COLO668 (cell line): Measurements from ENCODE around the gene EEF1A2.

ENCODE experiments used
- DNase-seq: peaks from one replicate; lab custom pipeline; 2025; ENCODE audit not compliant: unreplicated experiment; lab: John Stamatoyannopoulos, UW

Gene EEF1A2

DNA sequence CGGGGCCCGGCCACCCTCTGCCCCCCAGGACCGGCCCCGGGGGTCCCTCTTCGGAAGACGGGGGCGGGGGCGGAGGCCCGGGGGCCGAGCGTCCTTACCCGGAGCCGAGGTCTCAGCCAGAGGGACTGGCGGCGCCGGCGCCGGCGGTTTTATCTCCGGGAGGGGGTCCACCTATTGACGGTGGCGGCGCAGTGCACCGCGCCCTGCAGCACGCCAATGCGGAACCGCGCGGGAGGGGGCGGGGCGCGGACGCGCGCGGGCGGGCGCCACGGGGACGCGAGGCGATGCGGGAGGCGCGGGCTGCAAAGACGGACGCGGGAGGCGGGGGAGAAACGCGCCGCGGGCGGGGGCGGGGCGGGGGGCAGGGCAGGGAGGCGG, at the start of gene EEF1A2:
Gene EEF1A2 (minus strand): TSS at position 124 of the 378 bp plus-strand sequence. CDS start 1,320 bp downstream, outside the sequence.
- peak; percentile 71 for DNase-seq

DNA sequence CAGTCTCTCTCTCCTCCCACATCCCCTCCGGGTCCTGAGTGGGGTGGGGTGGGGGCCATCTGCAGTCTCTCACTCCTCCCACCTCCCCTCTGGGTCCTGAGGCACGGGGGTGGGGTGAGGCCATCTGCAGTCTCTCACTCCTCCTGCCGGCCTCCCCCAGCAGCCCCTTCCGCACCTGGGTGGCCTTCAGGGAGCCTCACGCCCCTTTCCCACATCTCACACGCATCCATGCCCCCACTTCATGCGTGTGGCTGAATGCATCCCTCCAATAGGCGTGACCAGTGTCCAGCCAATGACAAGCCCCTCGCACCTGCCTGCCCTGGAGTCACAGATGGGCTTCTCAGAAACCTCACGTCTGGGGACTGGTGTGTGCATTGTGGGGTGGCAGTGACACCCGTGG, 49.7 kb upstream of the EEF1A2 start:
- no peak for DNase-seq

DNA sequence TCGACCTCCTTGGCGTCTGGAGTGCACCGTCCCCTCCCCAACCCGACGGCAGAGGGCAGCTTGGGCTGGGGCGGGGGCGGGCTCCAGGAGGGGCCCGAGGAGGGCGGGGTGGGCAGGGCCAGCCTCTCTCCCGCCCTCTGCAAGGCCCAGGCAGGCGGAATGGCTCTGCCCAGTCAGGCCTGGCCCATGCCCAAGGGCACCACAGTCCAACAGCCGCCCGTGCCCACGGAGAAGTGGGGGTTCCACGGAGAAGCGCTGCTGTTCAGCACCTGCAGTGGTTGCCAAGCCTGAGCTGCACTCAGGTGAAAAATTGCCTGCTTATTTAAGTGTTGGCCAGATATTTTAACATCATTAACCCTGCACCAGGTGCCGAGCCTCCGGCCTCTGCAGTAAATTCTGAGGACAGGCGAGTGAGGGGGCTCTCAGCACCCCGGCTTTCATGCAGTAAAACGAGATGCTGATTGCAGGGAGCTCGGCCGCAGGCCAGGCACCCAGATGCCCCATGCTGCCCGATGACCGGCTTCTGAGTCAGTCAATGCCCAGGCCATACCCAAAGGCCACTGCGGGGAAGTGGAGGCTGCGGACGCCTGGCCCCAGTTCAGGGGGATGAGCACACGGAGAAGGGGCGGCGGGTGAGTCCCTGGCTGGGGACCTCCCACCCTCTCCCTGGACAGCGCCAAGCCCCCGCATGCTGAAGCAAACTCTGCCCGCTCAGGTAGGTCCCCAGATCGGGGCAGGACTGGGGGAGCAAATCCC, 49.0 kb upstream of the EEF1A2 start, which contains the start of gene SRMS:
Gene SRMS (minus strand): TSS at position 25 of the 756 bp plus-strand sequence. CDS start 286 bp downstream, outside the sequence.
- DNase-seq: no peak

DNA sequence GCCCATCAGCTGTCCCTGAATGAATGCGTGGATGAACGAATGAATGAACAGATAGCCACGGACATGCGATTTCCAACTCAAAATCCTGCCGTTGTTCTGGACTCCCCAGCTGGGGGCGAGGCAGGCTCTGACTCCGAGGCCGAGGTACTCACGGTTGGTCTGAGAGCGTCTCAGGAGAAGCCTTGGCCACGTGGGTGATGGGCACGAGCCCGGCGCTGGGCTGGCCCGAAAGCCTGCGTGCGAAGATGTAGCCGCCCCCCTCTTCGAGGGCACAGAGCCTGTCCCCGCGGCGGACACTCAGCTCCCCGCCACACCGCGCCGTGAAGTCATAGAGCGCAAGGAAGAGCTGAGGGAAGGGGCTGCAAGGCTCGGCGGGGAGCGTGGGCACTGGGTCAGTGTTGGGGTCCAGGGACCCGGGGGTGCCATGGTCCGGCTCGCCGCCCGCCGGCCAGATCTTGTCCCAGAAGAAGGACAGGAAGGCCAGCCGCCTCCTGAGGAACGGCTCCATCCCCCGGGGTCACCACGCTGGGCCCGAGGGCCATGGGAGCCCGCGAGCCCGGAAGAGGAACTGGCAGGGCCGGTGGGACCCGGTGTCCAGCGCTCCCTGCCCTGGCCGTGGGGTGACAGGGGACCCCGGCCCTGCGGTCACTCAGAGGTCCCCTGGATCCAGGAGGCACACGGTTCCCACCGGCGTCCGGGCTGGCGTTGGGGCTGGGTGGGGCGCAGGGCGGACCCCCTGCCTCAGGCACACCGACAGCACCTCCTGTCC, 48.3 kb upstream of the EEF1A2 start:
- no peak for DNase-seq

DNA sequence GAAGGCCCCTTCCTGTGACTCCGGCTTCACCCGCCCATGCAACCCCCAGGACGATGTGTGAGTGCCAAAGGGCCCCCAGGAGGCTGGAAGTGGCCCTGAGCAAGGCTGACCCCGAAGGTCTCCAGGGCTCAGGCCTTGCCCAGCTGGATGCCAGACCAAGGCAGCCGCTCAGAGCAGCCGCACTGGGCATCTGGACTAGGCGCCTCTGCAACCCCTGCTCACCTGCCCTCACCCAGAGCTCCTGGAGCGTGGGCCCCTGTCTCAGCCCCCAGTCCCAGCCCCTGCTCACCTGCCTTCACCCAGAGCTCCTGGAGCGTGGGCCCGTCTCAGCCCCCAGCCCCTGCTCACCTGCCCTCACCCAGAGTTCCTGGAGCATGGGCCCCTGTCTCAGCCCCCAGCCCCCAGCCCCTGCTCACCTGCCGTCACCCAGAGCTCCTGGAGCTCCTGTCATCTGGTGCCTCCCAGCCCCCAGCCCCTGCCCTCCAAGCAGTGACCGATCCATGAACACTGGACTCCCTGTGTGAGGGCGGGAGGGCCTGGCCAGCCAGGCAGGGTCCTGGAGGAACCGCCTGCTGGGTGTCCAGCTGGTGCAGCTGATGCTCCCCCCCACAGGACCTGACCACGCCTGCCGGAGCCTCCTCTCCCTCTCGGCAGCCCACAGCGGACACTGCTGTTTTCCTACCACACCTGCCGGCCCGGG, 47.5 kb upstream of the EEF1A2 start:
- peak; percentile 38 for DNase-seq

DNA sequence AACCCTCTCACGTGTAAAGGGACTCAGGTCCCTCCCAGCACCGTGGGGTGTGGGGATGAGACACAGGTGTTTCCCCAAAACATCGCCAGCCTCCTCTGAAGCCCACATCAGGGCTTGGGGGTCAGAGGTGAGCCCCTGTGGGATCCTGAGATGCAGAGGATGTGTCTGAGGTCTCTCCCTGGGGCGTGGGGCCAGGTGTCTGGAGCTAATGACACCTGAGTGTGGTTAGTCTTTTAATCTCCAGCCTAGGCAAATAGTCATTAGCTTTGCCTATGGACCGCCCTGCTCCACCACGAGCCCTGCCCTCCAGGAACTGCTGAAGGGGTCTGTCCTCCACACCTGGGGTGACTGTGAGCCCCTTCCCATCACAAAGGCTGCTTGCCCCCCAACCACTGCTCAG, 46.9 kb upstream of the EEF1A2 start:
- DNase-seq: peak; percentile 54

DNA sequence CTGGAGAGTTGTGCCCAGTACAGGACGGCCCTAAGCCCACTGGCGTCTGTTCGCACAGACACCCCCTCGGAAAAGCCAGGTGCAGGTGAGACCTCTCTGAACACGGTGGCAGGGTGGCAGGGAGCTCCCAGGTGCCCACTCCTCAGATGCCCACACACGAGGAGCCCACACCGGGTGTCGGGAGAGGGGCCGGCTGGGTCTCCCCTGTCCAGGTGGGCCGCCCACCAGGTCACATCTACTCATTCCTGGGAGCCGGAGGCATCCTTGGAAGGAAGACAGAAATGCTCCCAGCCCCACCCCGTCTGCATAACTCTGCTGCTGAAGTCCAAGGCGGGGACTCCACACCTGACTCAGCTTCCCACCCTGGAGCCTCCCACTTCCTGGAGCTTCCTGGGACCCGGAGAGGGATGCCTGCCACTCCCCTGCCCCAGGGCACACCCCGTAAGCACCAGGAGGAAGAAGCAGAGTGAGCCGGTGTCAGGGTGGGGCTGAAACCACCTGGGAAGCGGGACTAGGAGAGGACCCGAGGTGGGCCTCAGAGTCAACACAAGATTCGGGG, 46.2 kb upstream of the EEF1A2 start:
- DNase-seq: peak; percentile 34

DNA sequence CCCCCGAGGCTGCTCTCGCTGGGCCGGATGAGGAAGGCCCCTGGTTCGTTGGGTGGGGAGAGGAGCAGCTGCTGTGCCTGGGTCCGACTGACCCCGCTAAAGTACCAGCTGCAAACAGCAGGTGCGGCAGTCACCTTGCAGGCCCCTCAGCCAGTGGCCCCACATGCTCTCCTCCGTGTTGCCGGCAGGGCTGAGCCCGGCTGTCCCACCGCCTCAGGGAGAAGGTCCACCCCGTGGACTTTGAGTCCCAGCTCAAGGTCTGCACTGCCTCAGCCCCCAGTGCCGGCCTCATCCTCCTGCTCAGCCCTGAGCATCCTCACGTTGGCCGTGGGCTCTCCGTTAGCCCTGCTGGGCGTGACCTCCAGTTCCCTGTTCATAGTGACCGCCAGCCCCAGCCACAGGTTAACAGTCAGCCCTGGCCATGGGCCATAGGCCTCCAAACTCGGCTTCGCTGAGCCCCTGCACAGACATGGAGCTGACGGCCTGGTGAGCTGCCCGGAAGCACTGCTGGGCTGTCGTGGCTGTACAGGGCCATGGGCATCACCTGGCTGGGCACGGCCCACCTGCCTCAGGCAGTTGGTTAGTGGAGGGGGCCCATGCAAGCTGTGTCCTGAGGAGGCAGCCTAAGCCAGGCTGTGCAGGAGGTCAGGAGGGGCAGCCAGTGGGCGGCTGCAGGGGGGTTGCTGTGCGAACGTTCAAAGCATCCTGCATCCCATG, 45.5 kb upstream of the EEF1A2 start:
- peak; percentile 35 for DNase-seq

DNA sequence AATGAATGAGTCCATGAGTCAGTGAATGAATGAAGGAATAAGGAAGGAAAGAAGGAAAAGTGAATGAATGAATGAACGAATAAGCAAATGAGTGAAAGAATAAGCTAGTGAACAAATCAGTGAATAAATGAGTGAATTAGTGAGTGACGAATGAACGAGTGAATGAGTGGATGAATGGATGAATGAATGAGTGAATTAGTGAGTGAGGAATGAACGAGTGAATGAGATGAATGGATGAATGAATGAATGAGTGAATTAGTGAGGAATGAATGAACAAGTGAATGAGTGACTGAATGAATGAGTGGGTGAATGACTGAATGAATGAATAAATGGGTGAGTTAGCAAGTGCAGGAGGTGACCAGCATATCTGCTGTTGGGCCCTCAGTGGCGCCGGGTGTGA, 44.9 kb upstream of the EEF1A2 start:
- DNase-seq: no peak

DNA sequence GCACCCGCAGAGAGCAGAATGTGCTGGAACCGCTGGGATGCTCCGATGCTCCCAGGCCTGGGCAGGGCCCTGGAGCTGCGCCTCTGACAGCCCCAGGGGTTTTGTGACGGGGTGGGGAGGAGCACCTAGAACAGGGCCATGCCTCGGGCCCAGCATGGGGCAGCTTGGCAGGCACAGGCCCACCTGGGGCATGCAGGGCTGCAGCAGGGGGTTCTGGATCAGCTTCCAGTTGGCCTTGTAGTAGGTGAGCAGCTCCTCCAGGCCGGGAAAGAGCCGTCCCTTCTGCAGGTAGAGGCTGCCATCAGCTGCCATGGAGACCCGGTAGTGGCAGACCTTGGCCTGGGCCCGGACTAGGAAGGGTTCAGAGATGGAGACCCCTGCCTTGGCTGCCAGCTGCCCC, 44.2 kb upstream of the EEF1A2 start:
- no peak for DNase-seq

DNA sequence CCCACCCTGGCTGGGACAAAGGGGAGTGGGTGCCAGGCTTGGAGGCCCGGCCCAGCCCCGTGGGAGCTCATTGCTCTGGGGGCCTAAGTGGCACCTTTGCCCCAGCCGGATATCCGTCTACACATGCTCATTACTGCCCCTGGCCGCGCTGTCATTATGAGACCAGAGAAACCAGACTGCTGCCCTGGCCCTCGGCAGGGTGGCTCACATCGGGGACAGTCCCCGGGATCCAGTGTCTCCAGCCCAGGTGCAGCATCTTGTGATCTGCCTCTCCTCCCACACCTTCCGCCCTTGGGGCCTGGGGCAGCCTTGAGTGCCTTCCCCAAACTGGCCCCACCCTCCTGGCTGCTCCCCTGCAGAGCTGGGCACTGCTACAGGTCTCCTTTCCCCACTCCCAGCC, 43.8 kb upstream of the EEF1A2 start:
- DNase-seq: no peak

DNA sequence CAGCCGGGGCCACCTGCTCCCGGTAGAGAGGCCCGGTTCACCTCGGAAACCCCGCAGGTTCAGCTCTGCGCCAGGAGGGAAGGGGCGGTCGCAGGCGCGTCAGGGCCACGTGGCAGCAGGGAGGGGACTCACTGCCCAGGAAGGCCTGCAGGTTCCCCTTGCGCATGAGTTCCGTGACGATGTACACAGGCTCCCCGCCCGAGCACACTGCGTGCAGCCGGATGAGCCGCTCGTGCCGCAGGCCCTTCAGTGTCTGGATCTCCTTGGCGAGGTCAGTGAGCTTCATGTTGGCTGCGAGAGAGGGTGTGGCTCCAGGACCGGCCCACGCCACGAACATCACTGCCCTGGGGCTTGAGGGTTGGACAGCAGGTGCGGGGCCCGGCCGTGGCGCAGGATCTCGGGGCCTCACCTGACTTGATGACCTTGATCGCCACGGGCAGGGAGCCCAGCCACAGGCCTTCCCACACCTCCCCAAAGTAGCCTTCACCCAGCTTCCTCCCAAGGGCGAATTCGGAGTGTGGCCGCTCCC, 43.2 kb upstream of the EEF1A2 start:
- DNase-seq: peak; percentile 69

DNA sequence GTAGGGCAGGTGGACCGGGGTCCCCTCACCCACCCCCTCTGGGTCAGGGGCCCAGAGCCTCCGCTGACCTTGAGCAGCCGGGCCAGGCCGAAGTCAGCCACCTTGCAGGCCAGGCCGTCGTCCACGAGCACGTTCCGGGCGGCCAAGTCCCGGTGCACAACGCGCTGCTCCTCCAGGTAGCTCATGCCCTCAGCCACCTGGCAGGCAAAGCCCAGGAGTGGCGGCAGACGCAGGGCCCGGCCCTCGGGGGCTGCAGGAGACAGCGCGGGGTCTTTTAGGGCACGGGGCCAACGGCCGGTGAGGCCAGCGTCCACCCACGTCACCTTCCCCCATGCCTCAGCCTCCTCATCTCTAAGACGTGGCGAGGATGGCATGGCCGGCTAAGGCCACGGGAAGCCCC, 42.5 kb upstream of the EEF1A2 start:
- DNase-seq: no peak

DNA sequence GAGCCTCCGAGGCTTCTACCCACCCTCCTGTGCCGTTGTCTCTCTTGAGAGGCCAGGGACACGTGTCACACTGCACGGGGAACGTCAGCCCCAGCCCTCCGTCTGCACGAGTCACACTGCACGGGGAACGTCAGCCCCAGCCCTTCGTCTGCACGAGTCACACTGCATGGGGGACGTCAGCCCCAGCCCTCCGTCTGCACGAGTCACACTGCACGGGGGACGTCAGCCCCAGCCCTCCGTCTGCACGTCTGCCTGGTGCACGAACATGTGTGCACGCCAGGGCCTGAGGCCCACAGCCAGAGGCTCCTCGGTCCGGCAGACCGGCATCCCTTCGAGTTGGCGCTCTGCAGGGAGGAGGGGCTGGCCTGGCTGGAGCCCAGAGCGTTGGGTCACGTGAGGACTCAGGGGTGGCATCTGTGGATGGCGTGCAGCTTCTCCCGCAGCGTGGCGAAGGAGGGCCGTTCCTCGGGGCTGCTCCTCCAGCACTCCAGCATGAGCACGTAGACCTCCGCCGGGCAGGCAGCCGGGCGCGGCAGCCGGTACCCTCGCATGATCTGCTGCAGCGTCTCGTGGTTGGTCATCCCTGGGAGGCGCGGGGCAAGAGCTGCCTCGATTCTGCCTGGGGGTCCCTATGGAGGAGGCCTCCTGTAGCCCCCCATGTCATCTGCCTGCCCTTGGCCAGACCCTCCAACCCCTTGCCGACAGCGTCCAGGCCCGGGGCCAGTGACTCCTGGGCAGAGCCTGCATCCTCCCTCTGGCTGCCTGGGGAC, 41.7 kb upstream of the EEF1A2 start:
- DNase-seq: no peak

DNA sequence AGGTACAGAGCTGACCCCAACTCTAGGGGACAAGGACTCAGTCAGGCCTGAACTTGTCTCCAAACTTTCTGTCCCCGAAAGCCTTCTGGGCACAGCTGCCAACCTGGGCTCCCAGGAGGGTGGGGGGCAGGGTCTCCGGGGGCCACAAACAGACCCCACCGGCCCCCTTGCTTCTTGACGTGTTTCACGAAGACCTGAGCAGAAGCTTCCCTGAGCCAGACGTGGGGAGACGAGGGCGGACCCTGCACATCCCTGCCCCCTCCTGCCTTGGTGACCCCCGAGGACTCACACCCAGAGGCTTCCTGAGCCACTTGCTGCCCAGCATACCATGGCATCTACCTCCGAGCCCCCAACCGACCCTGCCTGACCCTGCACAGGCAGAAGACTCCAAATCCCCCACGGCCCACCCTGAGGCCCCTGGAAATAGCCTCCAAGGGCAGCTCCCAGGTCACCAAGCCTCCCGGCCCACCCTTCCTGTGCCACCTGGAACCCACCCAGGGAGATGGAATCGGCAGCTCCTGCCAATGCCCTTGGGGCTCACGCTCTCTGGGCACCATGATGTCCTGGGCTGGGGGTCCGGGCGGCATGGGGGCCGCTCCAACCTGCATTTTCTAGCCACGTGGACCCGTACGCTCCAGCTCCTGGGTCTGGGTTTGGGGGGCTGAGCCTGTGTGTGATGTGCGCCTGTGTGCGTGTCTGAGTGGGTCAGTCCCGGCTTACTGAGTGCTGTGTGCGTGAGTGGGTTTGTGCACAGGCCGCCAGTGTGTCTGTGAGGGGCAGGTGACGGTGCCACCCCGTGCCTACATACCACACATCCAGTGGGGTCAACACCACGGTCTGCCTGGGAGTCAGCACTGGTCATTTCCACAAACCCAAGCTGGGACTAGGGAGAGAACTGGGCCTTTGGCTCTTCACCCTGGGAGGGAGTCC, 40.8 kb upstream of the EEF1A2 start:
- DNase-seq: no peak

DNA sequence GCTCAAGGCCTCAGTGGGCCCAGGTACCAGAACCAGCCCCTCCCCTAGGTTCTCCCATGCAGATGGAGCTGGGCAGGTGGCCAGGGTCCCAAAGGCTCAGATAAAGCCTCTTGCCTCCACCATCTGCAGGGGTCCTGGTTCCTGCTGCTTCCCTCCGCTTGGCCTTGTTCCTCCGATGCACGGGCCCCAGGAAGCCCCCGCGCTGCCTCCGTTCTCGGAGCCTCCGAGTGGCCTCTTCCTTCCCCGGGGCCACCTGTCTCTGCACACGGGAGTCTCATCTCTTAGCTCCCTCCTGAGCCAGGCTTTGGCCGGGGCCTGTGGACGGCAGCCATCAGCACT, 40.2 kb upstream of the EEF1A2 start:
- DNase-seq: no peak

DNA sequence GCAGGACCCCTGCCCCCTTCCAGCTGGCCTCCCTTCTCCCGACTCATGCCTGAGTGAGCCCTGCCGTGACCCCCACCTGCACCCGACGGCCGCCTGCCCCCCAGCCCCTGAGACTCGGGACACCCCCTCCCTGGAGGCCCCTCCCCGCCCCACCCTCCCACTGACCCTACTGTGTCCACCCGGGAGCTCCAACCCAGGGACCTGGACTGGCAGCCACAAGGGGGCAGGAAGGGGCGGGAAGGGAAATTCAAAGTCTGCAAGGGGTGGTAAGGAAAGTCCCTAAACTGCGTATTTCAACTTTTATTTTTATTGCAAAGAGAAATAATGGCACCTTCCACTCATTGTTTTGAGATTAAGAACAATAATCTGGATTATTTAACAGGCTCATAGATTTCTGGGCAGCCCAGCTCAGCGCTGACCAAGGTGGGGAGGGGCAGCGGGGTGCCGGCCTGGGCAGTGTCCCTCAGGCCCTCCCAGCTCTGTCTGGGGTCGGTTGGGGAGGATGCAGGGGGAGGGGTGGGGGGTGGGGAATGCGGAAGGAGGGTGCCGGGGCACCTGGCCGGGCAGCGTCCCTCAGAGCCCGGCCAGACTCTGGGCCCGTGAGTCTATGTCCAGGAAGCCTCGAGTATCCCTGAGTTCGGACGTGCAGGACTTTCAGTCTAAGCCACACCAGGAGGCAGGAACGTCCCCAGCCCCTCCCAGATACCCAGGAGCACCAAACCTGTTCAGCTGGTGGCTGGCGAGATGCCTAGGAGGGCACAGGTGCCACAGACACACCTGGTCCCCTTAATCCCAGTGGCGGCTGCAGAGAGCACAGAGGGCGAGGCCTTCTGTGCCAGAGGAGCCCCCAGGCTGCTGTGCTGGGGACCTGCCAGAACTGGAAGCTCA, 39.6 kb upstream of the EEF1A2 start:
- peak; percentile 75 for DNase-seq
